T-helper 1 cell treated with Interleukin-12 subunit alpha and Interleukin-12 subunit beta and Interleukin-4 antibody, amounts not matched to agents 30 ng/mL and 1 ng/mL, for 36 hours (primary cell): ENCODE results near the gene TLE3. TPM values are rescaled to one million over a fixed set of nuclear protein-coding genes. Genes with fewer than 3 reads are reported as not detected.

Experiments
- intact Hi-C: fragments of 100-400 bp; cut with micrococcal nuclease; formaldehyde crosslinking; loops from one replicate; pipeline ENCODE4 v1.15.1; 2024
- total RNA-seq: library from RNA; stranded (reverse); gene quantifications from 2 replicates; pipeline ENCODE4 v1.2.3, GENCODE V29; 2022

Gene TLE3
- total RNA-seq, 1 donor from 2014 or later = 98.2 TPM

DNA sequence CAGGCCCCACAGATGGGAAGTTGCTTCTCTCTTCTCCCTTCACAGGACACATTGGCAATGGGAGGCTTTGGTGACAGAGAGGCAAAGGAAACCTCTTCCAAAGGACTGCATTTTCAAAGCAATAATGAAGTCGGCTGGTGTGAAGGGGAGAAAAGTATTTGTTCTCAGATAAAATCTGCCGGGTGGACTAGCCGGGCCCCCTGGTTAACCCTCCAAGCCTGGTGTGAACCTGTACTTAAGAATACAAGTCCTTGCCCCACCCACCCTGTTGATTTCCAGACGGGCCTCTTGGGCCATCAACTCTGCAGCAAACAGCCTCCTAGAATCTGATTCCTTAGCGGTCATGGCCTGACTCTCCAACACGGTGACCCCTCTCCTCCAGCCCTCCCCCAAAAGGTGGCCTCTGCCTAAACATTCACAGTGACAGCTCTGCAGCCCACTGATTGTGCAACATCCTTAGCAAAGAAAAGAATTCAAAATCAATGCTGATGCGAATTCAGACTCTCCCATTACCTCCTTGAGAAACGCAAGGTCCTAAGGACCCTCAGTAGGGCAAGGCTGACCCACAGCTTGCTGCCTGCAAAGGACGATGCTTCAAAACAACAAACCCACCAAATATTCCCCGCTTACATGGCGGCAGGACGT lies 9.9 kb downstream of the TLE3 start:
- intact Hi-C loops = no loop called here

DNA sequence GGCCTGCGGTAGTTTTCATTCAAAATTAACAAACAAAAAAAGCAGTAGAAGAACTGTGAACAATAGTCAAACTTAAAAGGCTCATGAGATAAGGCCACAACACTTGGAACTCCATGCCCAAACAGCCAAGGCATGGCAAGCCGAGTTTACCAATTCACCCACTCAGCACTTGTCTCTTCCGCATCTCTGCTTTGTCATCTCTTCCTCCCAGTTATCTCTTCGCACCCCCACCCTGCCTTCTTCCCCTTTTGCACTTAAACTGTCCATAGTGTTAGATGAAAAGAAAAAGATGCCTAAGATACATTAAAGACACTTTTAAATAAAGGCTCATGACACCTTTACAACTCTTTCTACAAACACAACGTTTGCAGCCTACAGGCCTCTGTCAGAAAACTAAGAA lies 11.1 kb downstream of the TLE3 start:
- intact Hi-C loops = no loop called here

DNA sequence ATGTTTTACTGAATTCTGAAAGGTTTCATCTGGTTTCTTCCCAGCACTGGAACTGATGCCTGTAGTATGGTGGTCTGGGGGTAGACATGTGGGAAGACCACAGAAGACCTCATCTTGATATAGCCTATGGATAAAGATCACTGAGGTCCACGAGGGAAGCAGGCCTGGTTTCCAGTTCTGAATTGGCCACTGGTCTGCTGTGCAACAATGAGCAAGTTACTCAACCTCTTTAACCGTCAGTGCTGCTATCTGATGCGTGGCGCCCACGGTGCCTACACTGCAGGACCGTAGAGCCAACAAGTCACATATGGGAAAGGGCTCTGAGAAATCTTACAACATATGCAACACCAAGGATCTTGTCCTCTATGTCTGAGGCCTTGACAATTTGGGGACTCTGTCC lies 13.3 kb downstream of the TLE3 start:
- intact Hi-C loops = no loop called here

DNA sequence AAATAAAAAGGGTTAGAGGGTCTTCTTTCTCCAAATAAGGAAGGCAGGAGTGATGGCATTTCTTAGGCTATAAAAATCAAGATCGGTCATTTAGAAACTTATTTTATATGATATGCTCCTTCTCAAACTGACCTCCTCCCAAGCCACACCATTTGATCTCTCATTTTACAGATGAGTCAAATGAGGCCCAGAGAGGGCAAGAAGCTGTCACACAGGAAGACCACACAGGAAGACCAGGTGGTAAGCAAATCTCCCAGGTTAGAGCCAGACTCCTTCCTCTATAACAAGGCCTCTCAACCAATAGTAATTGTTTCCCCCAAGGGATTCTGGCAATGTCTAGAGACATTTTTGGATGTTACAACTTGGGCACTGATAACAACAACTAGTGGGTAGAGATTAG lies 13.8 kb downstream of the TLE3 start:
- intact Hi-C loops = no loop called here

DNA sequence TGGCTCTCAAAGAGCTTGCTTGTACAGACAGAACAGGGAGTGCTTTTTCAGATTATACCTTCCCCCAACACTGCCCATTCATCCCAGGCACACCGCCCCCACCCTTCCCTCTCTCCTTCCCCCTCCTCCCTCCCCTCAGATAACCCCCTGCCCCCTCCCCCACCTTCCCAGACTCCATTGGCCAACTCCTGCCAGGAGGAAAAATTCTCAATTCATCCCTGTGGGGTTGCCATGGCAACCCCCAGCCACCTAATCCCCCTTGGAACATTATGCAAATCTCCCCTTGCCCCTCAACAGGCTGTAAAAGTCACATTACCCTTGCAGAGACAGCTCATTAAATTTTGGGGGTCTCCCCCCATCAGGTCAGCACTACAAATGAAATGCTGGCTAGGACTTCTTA lies 14.3 kb downstream of the TLE3 start:
- intact Hi-C loops = no loop called here

DNA sequence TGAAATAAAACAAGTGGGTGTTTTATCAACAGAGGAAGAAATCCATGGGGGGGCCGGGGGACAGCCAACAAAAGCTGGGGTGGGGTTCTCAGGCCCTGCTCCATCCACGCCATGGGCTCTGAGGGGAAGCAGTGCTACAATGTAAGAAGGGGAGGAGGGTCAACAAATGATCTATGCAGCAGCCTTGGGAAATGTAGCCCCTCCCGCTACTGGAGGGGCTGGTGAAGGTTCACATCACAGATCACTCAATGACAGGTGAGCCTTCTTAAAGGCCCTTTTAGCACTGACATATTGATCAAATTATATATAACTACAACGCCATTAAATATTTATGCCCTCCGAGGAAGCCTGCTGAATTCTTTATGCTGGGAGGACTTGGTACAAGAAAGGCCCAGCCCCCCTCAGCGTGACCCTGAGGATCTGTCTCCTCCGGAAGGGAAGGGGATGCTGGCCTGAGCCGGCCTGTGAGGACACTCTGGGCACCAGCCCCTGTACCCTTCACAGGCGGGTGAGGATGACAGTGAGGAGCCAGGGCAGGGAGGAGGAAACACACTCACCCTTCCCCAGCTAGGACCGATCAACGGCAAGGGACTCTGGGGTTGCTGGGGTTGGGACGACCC lies 15.3 kb downstream of the TLE3 start:
- intact Hi-C loops = no loop called here

DNA sequence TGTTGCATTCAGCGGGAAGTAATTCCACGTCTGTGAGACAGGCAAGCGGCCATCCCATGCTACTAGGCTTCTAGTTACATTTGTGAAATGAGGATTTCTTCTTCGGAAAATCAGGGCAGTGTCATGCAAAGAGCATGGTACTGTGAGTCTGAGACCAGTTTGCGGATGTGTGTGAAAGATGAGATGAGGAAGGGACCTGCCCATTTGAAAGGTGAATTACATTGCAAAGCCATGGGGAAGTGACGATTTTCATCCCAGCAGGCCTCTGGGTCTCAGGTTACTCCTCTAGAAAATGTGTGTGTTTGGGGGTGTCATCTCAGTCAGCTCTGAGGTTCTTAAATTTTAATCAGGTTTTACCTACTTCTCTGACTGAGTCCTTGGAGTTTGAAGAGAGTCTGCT lies 16.1 kb downstream of the TLE3 start:
- intact Hi-C loops = no loop called here

DNA sequence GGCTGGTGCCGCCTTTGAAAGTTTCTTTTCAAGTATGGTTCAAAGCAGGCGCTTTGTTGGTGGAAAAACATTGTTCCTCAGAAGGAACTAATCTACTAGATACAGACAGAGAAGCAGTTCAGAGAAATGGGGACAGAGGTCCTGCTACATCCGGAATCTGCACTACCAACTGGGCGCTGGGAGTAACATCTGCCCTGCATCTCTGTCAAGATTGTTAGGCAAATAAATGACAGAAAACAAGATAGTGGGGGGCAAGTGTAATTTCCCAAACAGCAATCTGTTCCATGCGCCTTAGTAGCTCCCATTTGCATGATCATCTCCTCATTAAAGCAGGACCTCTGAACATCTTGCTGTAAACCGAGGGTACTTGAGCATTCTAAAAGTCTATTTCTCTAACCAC lies 17.4 kb downstream of the TLE3 start:
- intact Hi-C loops = no loop called here

DNA sequence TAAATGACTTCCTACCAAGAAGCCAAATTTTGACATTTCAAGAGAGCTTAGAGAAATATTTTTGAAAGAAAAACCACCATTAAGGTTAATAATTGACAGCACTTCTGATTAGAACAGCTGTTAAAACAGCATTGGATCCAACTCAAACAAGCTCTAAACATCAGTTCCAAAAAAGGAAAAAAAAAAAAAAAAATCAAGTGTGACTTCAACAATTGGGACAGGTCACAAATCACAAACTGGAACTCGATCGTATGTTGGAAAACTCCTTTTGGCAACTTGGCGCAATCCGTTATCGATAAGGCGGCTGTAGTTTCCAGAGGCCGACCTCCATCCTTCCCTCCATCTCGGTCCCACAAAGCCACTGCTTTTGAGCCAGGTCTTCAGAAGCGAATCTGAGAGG lies 17.8 kb downstream of the TLE3 start:
- intact Hi-C loops = no loop called here

DNA sequence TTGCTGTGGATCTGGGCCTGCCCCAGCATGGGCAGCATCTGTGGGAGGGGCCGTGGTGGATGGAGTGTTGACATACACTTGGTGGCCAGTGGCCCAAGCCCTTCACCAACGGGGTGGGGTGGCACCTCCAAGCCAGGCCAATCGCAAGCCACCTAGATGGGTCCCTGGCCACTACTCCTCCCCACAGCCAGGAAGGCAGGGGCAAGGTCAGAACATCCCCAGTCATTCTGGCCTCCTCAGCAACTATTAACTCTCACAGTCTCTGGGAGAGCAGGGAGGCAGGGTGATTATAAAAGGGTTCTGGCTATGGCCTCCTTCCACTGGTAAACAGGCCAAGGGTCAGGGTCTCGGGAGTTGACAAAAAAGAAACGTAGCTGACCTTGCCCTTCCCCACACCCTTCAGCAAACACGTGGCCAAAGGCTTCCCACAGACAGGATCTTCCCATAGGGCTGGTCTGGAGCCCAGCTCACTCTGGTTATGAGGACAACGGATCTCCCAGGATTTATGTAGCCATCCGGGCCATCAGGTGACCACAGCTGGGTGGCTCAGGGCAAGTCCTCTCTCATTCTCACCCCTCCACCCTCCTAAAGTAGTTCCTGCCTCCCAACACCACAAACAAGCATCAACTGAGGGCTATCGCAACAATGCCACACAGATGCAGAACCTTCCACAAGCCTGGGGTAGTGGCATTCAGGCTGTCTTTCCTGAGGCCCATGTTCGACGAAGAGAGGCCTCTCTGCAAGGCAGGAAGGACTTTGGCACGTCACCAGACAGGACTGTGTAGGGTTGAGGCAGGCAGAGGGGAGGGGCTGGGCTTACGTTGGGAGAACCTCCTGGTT lies 18.9 kb downstream of the TLE3 start:
- intact Hi-C loops = no loop called here

DNA sequence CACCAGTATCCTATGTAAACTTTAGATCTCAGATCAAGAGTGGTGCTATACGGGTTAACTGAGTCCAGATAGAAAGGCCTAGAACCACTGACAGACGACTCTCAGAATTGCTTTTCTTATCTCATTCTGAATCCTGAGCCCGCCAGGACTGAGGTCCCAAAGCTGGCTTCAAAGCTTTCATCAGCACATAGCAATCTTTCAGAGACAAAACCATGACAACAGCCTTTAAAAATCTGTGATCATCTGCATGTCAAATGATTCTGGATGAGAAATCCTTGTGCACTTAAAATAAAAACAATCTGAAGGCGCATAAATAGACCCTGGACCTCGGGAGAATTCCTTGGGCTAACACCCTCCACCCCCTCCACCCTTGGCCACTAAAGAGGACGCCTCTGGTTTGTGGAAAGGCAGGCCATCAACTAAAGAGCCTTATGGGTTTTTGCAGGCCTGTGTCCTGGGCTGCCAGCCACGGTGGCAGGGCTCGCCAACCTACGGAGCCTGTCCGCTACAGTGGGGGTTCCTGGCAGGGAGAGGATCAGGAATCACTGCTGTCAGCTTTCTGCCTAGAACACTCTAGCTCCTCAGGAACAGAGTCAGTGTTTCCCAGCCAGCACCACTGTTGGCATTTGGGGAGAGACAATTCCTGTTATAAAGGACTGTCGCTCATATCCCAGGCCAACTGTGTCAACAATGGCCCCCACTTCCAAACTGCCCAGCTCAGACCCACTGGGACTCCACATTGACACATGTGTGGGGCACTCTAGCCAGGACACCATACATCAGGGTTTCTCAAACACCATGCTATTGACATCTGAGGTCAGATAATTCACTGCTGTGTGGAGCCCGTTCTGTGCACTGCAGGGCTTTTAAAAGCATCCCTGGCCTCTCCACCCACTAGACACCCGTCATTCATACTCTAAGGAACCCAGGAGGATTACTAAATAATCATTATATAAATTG lies 20.2 kb downstream of the TLE3 start:
- intact Hi-C loops = no loop called here

DNA sequence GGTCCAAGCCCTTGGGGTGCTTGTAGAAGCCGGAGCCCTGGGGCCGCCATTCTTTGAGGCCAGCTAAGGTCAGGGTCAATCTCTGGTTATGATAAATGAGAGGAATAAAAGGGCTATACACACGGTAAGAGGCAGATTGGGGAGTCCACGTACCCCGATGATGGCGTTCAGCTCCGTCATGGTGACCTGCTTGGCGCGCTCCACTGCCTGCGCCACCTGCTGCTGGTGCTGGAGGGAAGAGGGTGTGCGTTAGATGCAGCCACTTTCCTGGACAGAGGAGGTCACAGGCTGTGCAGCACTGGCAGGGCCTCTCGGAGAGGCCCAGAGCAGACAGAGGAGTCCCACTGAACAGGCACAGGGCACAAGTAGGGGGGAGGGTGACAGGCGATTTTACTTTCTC lies 23.3 kb downstream of the TLE3 start:
- intact Hi-C loops = no loop called here

DNA sequence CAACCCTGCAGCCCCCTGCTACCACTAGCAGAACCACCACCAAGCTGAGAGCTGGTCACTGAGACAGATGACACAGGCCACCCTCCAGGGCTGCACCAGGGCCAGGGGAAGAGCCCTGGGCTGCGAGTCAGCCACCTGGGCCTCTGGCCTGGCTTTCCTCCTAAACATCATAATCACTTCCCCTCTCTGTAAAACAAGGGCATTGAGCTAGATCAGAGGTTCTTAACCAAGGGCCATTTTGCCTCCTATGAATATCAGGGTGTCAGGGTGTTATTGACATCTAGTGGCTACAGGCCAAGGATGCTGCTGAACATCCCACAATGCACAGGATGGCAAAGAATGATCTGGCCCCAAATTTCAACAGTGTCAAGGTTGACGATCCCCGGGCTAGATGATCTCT lies 25.2 kb downstream of the TLE3 start:
- intact Hi-C loops = no loop called here

DNA sequence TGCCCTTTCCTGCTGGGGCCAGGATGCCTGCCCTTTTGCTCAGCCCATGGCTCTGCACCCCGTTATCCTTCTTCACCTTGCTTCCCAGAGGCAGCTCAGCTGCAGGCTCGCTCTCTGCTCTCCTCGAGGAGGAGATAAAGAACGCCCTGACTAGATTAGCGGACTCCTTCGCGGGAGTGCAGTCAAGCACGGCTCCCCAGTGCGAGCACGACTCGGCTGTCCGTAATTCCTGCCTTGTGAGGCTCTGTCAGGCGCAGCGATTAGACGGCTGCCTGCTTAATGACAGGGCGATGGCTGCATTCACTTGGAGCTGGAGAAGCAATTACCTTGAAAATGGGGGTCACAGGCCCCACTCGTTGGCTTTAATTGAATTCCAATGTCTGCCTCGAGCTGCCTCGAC lies 25.9 kb downstream of the TLE3 start:
- intact Hi-C loops = no loop called here

DNA sequence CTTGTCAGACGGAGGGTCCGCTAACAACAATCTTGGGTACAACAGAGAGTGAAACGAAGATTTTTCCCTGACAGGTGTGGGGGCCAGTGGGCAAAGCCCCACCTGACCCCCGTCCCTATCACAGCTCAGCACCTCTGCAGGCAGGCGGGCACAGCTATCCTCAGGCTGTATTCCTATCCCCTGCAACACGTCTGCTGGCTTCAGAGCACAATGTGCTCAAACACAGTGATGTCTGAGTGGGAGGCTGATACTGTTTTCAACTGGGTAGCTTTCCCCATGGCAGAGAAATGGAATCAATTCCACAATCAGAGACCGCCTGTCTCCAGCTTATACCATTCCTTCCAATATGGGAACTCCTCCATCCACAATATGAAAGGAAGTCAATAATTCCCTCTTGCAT lies 28.0 kb downstream of the TLE3 start:
- intact Hi-C loops = no loop called here

DNA sequence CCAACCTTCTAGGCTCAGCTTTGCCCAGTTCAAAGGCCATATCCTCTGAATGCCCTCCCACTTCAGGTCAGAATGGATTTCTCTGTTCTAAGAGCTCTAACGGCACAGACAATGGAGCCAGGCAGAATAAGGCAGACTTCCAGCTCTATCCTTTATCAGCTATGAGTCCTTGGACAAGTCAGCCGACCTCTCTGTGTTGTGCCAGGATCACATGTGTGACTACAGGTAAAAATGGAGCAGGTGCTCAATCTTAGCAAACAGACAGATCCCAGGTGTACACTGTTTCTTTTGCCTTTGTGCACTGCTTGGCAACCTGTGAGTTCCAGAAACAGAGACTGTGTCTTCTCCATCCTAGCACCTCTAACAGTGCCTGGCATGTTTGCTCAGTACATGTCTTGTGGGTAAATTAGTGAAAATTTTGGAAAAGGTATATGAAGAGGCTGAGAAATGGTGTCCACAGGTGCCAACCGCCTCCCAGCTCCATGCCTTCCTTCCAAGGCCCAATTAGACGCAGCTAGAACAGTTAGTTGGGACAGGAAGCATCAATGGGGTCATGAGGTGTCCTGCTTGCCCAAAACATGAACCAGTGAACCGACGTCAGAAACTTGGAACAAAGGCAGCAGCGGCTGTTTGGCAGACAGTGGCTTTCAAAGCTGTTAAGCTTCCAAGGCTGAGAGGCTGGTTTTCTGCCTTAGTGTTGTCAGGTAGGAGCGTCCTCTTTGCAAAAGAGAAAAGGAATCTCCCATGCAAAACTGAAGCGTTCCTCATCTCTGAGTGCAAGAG lies 28.7 kb downstream of the TLE3 start:
- intact Hi-C loops = no loop called here

DNA sequence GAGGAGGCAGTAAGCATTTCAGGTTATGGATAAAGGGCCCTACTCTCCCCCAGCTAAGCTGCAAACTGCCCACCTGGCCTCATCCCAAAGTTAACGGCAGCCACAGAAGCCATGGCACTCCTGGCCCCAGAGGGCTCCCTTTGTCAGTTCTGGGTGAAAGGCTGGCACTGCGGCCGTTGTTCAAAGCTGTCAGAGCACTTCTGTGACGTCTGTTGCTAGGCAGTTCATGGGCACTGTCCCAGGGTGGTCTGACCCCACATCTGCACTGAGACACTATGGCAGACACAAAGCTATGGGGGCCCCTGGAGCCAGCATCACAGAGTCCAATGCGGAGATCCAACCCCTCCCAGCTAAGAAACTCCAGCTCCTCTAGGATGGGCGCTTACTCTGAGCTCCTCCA lies 30.0 kb downstream of the TLE3 start:
- intact Hi-C loops = no loop called here

DNA sequence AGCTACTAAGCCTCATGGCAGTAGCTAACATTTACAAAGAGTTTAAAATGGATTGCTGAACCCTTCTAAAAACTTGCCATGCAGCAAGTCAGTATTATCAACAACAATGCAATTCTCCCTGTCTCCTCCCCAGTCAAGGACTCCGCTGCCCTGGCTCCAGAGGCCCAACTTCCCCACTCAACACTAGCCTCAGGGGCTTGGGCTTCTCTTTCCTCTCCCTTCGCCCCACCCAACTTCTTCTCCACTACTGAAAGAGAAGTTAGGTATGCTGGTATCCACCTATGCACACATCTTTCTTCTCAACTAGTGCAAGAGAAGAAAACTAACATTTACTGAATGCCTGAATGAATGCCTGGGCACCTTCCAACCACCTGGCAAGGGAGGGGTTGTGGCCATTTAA lies 30.7 kb downstream of the TLE3 start:
- intact Hi-C loops = no loop called here

DNA sequence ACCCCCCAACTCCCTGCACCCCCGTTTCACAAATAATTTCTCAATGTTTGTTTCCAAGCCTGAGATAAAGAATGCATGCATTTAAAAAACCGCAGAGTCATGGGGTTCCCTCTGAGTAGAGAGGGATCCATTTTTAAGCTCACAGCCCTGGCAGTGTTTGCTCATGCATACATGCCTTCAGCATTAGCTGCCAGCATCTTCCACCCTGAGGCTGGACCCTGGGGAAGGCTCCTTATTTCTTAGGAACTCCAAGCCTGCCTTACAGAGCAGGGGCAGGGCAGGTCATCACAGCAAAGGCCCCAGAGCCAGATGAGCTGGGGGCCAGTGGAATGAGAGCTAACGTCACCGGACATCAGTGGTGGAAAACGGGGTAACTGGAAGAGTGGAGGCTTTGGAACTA lies 31.3 kb downstream of the TLE3 start:
- intact Hi-C loops = no loop called here

DNA sequence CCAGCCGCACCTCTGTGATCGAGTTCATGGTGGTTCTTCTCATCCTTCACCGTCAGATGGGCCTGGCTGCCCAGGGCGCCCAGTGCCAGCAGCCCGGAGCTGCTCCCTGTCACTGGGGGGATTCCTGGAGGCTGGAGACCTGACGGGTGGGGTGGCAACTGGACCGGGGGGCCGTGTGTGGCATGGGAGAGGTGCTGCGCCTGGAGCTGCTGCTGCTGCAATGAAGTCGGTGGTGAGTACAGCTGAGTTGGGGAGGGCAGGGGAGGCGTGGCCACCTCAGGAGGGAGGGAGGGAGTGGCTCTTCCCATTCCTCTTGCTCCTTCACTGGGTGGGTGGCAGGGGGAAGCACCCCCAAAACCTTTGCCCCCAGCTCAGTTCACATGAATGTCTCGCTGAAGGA lies 31.7 kb downstream of the TLE3 start:
- intact Hi-C loops = no loop called here
